ENCODE results near the gene EIF4B. TPM values are rescaled to one million over a fixed set of nuclear protein-coding genes. Genes with fewer than 3 reads are reported as not detected.

Gene EIF4B
- total and polyA plus RNA-seq, 9 of the 15 experiments (the other 6 are each of a cell fraction or from before 2014, with no cell fraction given) = 138 to 669 (median 552) TPM

GRCh38 chr12:53060064-53060720 lies 53.9 kb downstream of the EIF4B start:
- CTCF ChIA-PET (ENCODE audit: low intra/inter-chr PET ratio) = no interaction called here
- H3K9me3 ChIP-seq (replicated peaks; ENCODE audit: control insufficient read depth, insufficient read depth, low read depth, low read length) = no peaks in the 10 kb centered on the region

GRCh38 chr12:53060721-53061276 lies 54.5 kb downstream of the EIF4B start:
- Histone ChIP-seq H3K9ac (ENCODE audit: insufficient read depth in 1 of 2, low read depth in 2 of 2, low read length in 2 of 2) (peak overlapping the region in 1 of 2 experiments; percentile 10; a peak in 2 of 4 replicates), H3K79me2 (ENCODE audit: control insufficient read depth, insufficient read depth, low read length) (no peaks in the 10 kb centered on the region), H3K27me3 (ENCODE audit: control insufficient read depth in 2 of 2, insufficient read depth in 2 of 2, low read length in 2 of 2) (no peaks in the 10 kb centered on the region; a peak in 1 of 5 replicates), H3K4me2 (ENCODE audit: insufficient read depth, low read length) (no peak overlapping the region), H2AFZ (ENCODE audit: low read depth, low read length) (no peak overlapping the region), H3K4me1 (replicated peaks in 1 of 2; ENCODE audit: control insufficient read depth in 2 of 2, insufficient read depth in 2 of 2, low read length in 2 of 2) (peaks cover 11 to 55% of the 10 kb centered on the region in 2 experiments; a peak in 4 of 5 replicates), H3K9me3 (replicated peaks; ENCODE audit: control insufficient read depth, insufficient read depth, low read depth, low read length) (no peaks in the 10 kb centered on the region), H3K27ac (ENCODE audit: extremely low read depth, low read depth, low read length) (no peak overlapping the region), H3K36me3 (ENCODE audit: control insufficient read depth, insufficient read depth, low read length) (peaks cover 5% of the 10 kb centered on the region; the same call in 2 of the 3 replicates), H4K20me1 (replicated peaks; ENCODE audit: control insufficient read depth, insufficient read depth, low read length) (no peaks in the 10 kb centered on the region), H3K4me3 (no peak overlapping the region), H3K9me1 (ENCODE audit: control insufficient read depth, insufficient read depth, low read length) (no peaks in the 10 kb centered on the region)
- FAIRE-seq (no peak), DNase-seq (ENCODE audit: extremely low read depth in 1 of 4, low spot score in 3 of 4) (no peak), ATAC-seq (no peak)
- intact Hi-C loops (cut with micrococcal nuclease) = loop anchor here (10.0 kb wide), 1 partner anchor 444 kb away; the partner anchor contains the start of genes NPFF and TARBP2
- in situ Hi-C loops (cut with MboI) = loop anchor here (10.0 kb wide), 1 partner anchor 144 kb away; the partner anchor contains the start of gene ITGB7
- 45% methylated on average over 9 of the region's 18 CpGs for WGBS (ENCODE audit: insufficient coverage, low coverage, missing lambda C conversion rate)
- no TSS peak for BruUV-seq (replicated peaks)
- CTCF ChIA-PET (ENCODE audit: low intra/inter-chr PET ratio) = no interaction called here
- POLR2A ChIA-PET = interaction anchor here (1.0 kb wide), 1 partner anchor 39 kb away, joined by 3 read pairs; no protein-coding TSS in a partner anchor
- TF ChIP-seq E2F3 (CRISPR knock-in tag; IDR thresholded peaks at IDR 0.05) (no peak), GATAD2A (IDR thresholded peaks at IDR 0.05) (no peak), TAF15 (IDR thresholded peaks at IDR 0.05; ENCODE audit: low read depth, low read length) (no peak), POLR2G (IDR thresholded peaks at IDR 0.05; ENCODE audit: low read depth, low read length) (peak; percentile 64), NFIX (CRISPR knock-in tag; IDR thresholded peaks at IDR 0.05; ENCODE audit: low read depth) (no peak), ZBTB49 (CRISPR knock-in tag; IDR thresholded peaks at IDR 0.05; ENCODE audit: borderline replicate concordance) (no peak), ZFPM2 (CRISPR knock-in tag; IDR thresholded peaks at IDR 0.05) (no peak), HMGN3 (IDR thresholded peaks at IDR 0.05; ENCODE audit: borderline replicate concordance, extremely low read depth, insufficient read length, low read depth, low read length) (peak; percentile 33), SRF (CRISPR knock-in tag; IDR thresholded peaks at IDR 0.05) (no peak), ZNF444 (CRISPR knock-in tag; IDR thresholded peaks at IDR 0.05) (no peak)

More at GRCh38 chr12:53060064-53060720, 53.9 kb downstream of the EIF4B start:
- ATAC-seq = no peak
- TF ChIP-seq BRF1 (IDR thresholded peaks at IDR 0.05; ENCODE audit: borderline replicate concordance, extremely low read depth, insufficient read length) = no peak
- no peak for TF ChIP-seq ZNF668 (CRISPR knock-in tag; IDR thresholded peaks at IDR 0.05)
- POLR2A ChIA-PET = interaction anchor here (0.6 to 1.0 kb wide), 4 partner anchors 9 to 209 kb away, joined by 3 to 4 read pairs (median 4); no protein-coding TSS in a partner anchor
- H2AFZ ChIP-seq (ENCODE audit: low read depth, low read length) = no peak overlapping the region
- no peak for DNase-seq (ENCODE audit: extremely low read depth in 1 of 4, low spot score in 3 of 4)
- H3K4me2 ChIP-seq (ENCODE audit: insufficient read depth, low read length) = no peak overlapping the region
- no peak overlapping the region for H3K27ac ChIP-seq (ENCODE audit: extremely low read depth, low read depth, low read length)
- no peaks in the 10 kb centered on the region for H4K20me1 ChIP-seq (replicated peaks; ENCODE audit: control insufficient read depth, insufficient read depth, low read length)
- H3K9ac ChIP-seq (ENCODE audit: insufficient read depth in 1 of 2, low read depth in 2 of 2, low read length in 2 of 2) = peak overlapping the region in 1 of 2 experiments; percentile 10; a peak in 2 of 4 replicates
- H3K79me2 ChIP-seq (ENCODE audit: control insufficient read depth, insufficient read depth, low read length) = no peaks in the 10 kb centered on the region
- BruUV-seq (replicated peaks) = no TSS peak
- intact Hi-C loops (cut with micrococcal nuclease) = loop anchor here (10.0 kb wide), 1 partner anchor 445 kb away; the partner anchor contains the start of genes NPFF and TARBP2
- no peak overlapping the region for H3K4me3 ChIP-seq
- in situ Hi-C loops (cut with MboI) = loop anchor here (10.0 kb wide), 1 partner anchor 145 kb away; the partner anchor contains the start of gene ITGB7
- FAIRE-seq = no peak
- 23% methylated on average over 16 of the region's 17 CpGs for WGBS (ENCODE audit: insufficient coverage, low coverage, missing lambda C conversion rate)
- H3K4me1 ChIP-seq (replicated peaks in 1 of 2; ENCODE audit: control insufficient read depth in 2 of 2, insufficient read depth in 2 of 2, low read length in 2 of 2) = peaks cover 11 to 61% of the 10 kb centered on the region in 2 experiments; a peak in 4 of 5 replicates
- H3K36me3 ChIP-seq (ENCODE audit: control insufficient read depth, insufficient read depth, low read length) = no peaks in the 10 kb centered on the region; the same call in 2 of the 3 replicates
- H3K27me3 ChIP-seq (ENCODE audit: control insufficient read depth in 2 of 2, insufficient read depth in 2 of 2, low read length in 2 of 2) = no peaks in the 10 kb centered on the region
- H3K9me1 ChIP-seq (ENCODE audit: control insufficient read depth, insufficient read depth, low read length) = no peaks in the 10 kb centered on the region
